Thyroid gland (tissue), 4 donors: ENCODE results near the gene ARL2.

ENCODE experiments used
- CTCF ChIP-seq, 6 experiments: fragments of 200-600 bp in 3 of 6; fragments of 450-650 bp in 3 of 6; sonication (generic) in 3 of 6; IDR thresholded peaks; one replicate each; pipeline ENCODE4 v1.5.1; 2016 to 2019; ENCODE audit warnings: antibody characterized with exemption in 6 of 6, mild to moderate bottlenecking in 2 of 6, inconsistent platforms in 1 of 6, moderate library complexity in 1 of 6
- POLR2A ChIP-seq, 2 donors: fragments of 450-650 bp; IDR thresholded peaks; one replicate each; pipeline ENCODE4 v1.6.1; 2017; ENCODE audit warnings: antibody characterized with exemption in 2 of 2, mild to moderate bottlenecking in 2 of 2, moderate library complexity in 1 of 2

DNA sequence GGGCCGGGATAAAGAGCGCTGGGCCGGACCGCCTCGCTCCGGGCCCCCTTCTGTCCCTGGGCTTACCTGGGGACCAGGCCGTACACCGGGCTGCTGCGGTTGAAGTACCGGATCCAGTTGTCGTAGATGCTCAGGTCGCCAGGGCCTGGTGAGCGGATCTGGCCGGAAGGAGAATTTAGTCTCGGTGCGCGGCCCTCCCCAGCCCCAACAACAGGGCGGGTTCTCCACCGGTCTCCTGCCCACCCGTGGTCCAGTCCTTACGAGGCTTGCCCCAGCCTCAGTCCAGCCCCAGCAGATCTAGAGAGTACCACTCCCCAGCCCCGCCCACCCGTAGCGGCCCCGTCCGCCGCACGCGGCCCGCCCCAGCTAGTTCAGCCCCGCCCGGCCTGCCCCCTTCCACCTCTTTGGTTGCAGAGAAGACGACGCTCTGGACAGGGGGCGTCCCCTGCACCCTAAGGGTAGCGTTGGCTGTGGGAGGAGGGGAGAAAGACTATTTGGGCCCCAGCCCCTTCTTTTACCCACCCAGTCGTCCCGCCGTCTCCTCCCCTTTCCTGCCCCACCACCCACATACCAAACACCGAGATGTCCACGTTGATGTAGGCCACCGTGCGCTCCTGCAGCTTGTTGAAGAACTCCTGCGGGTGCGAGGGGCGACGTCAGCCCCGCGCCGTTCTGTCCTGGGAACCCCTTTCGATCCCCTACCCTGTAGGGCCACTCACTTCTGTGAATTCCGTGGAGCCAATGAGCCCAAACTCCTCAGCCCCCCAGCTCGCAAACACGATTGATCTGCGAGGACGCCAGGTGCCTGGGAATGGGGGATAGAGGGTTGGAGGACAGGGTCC is 33.8 kb downstream of the ARL2 start:
- no peak for TF ChIP-seq CTCF (IDR thresholded peaks at IDR 0.05)
- TF ChIP-seq POLR2A (IDR thresholded peaks at IDR 0.05) = no peak
